ENCODE data around the gene ANKRD10. TPM values are rescaled to one million over a fixed set of nuclear protein-coding genes. Genes with fewer than 3 reads are reported as not detected.

ANKRD10 gene
- total RNA-seq, 1 experiment from 2014 or later, result 120 TPM

GRCh38 chr13:110910013-110910890, 4.6 kb downstream of the ANKRD10 start:
- peaks cover 83% of the 10 kb centered on the region for H3K36me3 Mint-ChIP-seq (ENCODE audit: insufficient read depth, unreplicated experiment)
- no peak for TF ChIP-seq CTCF (IDR thresholded peaks at IDR 0.05; ENCODE audit: unreplicated experiment)
- H3K4me1 Mint-ChIP-seq (ENCODE audit: low read depth, unreplicated experiment), result peaks cover 7% of the 10 kb centered on the region
- BruUV-seq (replicated peaks), result TSS peak; percentile 0
- peak overlapping the region; percentile 44 for H3K27ac Mint-ChIP-seq (ENCODE audit: unreplicated experiment)
- intact Hi-C loops (cut with micrococcal nuclease; ENCODE audit: unreplicated experiment), result loop anchor here (10.0 kb wide), 1 partner anchor 145 kb away; no protein-coding TSS in a partner anchor
- no peak for DNase-seq
- CTCF ChIA-PET, result no interaction called here
- no peaks in the 10 kb centered on the region for H3K9me3 Mint-ChIP-seq (ENCODE audit: low read depth, unreplicated experiment)
- no peaks in the 10 kb centered on the region for H3K27me3 Mint-ChIP-seq (ENCODE audit: unreplicated experiment)
- peak overlapping the region; percentile 65 for H3K4me3 Mint-ChIP-seq (ENCODE audit: low read depth, unreplicated experiment)

- peak overlapping the region; percentile 65 for H3K4me3 Mint-ChIP-seq (ENCODE audit: low read depth, unreplicated experiment)
These were observed 6.6 kb downstream of the ANKRD10 start for GRCh38 chr13:110907951-110908898.

DNA sequence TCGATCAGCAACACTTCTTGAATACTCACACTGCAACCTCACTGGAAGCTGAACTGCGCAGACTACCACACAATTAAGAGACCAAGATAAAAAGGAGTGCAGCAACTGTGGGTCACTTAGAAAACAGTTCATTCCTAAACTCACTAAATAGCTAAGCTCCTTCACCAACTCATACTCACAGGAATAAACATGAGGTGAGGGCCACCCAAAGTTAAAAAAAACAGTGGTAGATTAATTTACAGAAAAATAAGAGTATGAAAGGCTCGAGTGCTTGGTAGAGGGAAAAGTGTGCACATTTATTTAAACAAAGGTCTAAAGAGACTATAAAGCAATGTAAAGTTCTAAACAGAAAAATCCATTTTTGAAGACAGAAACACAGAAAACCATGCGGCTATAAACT, 7.6 kb downstream of the ANKRD10 start:
- peak overlapping the region; percentile 65 for H3K4me3 Mint-ChIP-seq (ENCODE audit: low read depth, unreplicated experiment)
- no peaks in the 10 kb centered on the region for H3K27me3 Mint-ChIP-seq (ENCODE audit: unreplicated experiment)
- no peaks in the 10 kb centered on the region for H3K9me3 Mint-ChIP-seq (ENCODE audit: low read depth, unreplicated experiment)
- peak overlapping the region; percentile 87 for H3K27ac Mint-ChIP-seq (ENCODE audit: unreplicated experiment)
- H3K36me3 Mint-ChIP-seq (ENCODE audit: insufficient read depth, unreplicated experiment), result peaks cover 59% of the 10 kb centered on the region
- CTCF ChIA-PET, result no interaction called here
- no peak for DNase-seq
- no peak for TF ChIP-seq CTCF (IDR thresholded peaks at IDR 0.05; ENCODE audit: unreplicated experiment)
- intact Hi-C loops (cut with micrococcal nuclease; ENCODE audit: unreplicated experiment), result no loop called here
- peaks cover 7% of the 10 kb centered on the region for H3K4me1 Mint-ChIP-seq (ENCODE audit: low read depth, unreplicated experiment)
- BruUV-seq (replicated peaks), result no TSS peak

More at GRCh38 chr13:110907951-110908898, 6.6 kb downstream of the ANKRD10 start:
- H3K27ac Mint-ChIP-seq (ENCODE audit: unreplicated experiment), result peak overlapping the region; percentile 87
- peaks cover 7% of the 10 kb centered on the region for H3K4me1 Mint-ChIP-seq (ENCODE audit: low read depth, unreplicated experiment)
- CTCF ChIA-PET, result no interaction called here
- BruUV-seq (replicated peaks), result no TSS peak
- no peak for TF ChIP-seq CTCF (IDR thresholded peaks at IDR 0.05; ENCODE audit: unreplicated experiment)
- peak; percentile 66 for DNase-seq
- H3K9me3 Mint-ChIP-seq (ENCODE audit: low read depth, unreplicated experiment), result no peaks in the 10 kb centered on the region
- no peaks in the 10 kb centered on the region for H3K27me3 Mint-ChIP-seq (ENCODE audit: unreplicated experiment)
- intact Hi-C loops (cut with micrococcal nuclease; ENCODE audit: unreplicated experiment), result no loop called here
- peaks cover 68% of the 10 kb centered on the region for H3K36me3 Mint-ChIP-seq (ENCODE audit: insufficient read depth, unreplicated experiment)

GRCh38 chr13:110904748-110905147, 10.1 kb downstream of the ANKRD10 start:
- no peaks in the 10 kb centered on the region for H3K27me3 Mint-ChIP-seq (ENCODE audit: unreplicated experiment)
- BruUV-seq (replicated peaks), result no TSS peak

More at GRCh38 chr13:110904748-110905147, 10.1 kb downstream of the ANKRD10 start:
- Mint-ChIP-seq H3K4me1 (ENCODE audit: low read depth, unreplicated experiment) (peaks cover 7% of the 10 kb centered on the region), H3K36me3 (ENCODE audit: insufficient read depth, unreplicated experiment) (peaks cover 35% of the 10 kb centered on the region), H3K9me3 (ENCODE audit: low read depth, unreplicated experiment) (no peaks in the 10 kb centered on the region), H3K27ac (ENCODE audit: unreplicated experiment) (no peak overlapping the region), H3K4me3 (ENCODE audit: low read depth, unreplicated experiment) (no peak overlapping the region)
- intact Hi-C loops (cut with micrococcal nuclease; ENCODE audit: unreplicated experiment), result no loop called here
- no peak for DNase-seq
- CTCF ChIA-PET, result interaction anchor here (0.7 kb wide), 1 partner anchor 31 kb away, joined by 3 read pairs; no protein-coding TSS in a partner anchor
- TF ChIP-seq CTCF (IDR thresholded peaks at IDR 0.05; ENCODE audit: unreplicated experiment), result no peak

Measured in Calu3 (cell line).